Measurements from ENCODE around the gene FBXL4.

FBXL4 gene

DNA sequence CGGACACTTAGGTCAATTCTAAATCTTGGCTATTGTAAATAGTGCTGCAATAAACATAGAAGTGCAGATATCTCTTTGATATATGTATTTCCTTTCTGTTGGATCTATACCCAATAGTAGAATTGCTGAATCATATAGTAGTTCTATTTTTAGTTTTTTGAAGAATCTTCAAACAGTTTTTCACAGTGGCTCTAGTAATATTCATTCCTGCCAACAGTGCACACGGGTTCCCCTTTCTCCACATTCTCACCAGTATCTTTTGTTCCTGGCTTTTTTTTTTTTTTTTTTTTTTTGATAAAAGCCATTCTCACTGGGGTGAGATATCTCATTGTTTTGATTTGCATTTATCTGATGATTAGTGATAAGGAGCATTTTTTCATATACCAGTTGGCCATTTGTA lies 1.8 kb upstream of the FBXL4 start:
- ATAC-seq, result no peak
- TF ChIP-seq ARNTL (CRISPR knock-in tag; IDR thresholded peaks at IDR 0.05; ENCODE audit: borderline replicate concordance, low read depth) (no peak), TCF4 (CRISPR knock-in tag; IDR thresholded peaks at IDR 0.05; ENCODE audit: borderline replicate concordance) (no peak), ZFP30 (CRISPR knock-in tag; IDR thresholded peaks at IDR 0.05) (no peak), TOX (CRISPR knock-in tag; IDR thresholded peaks at IDR 0.05; ENCODE audit: borderline replicate concordance) (no peak), GLIS3 (CRISPR knock-in tag; IDR thresholded peaks at IDR 0.05) (no peak), RARB (CRISPR knock-in tag; IDR thresholded peaks at IDR 0.05) (no peak), ESRRG (CRISPR knock-in tag; IDR thresholded peaks at IDR 0.05) (no peak), OSR1 (CRISPR knock-in tag; IDR thresholded peaks at IDR 0.05) (no peak), BACH2 (CRISPR knock-in tag; IDR thresholded peaks at IDR 0.05; ENCODE audit: borderline replicate concordance) (no peak)

DNA sequence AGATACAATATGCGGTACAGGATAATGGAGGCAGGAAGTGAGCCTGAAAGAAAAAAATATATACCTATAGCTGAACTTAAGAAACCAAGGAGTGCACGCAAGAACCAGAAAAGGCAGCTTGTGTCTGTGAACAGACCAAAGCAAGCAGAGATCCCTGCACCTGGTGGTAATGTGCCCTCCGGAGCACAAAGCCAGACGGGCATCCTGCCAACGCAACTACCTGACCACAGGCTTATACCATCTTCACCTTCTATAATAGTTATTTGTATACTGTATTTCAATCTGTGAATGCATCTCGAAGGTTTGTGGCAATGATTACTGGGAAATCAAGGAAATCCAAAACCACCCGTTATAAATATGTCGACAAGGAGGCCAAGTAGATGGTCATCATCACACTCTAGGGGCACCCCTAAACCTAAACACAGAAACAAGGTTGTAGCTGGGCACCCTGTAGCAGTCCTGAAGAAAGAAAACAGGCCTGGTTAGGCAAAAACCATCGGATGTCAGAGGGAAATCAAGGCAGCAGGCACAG lies 801 bp downstream of the FBXL4 start:
- ATAC-seq, result peak; percentile 44
- TF ChIP-seq SNAI2 (CRISPR knock-in tag; IDR thresholded peaks at IDR 0.05), result no peak
- TF ChIP-seq, protein P1, sequence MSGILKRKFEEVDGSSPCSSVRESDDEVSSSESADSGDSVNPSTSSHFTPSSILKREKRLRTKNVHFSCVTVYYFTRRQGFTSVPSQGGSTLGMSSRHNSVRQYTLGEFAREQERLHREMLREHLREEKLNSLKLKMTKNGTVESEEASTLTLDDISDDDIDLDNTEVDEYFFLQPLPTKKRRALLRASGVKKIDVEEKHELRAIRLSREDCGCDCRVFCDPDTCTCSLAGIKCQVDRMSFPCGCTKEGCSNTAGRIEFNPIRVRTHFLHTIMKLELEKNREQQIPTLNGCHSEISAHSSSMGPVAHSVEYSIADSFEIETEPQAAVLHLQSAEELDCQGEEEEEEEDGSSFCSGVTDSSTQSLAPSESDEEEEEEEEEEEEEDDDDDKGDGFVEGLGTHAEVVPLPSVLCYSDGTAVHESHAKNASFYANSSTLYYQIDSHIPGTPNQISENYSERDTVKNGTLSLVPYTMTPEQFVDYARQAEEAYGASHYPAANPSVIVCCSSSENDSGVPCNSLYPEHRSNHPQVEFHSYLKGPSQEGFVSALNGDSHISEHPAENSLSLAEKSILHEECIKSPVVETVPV (CRISPR knock-in tag; IDR thresholded peaks at IDR 0.05), result no peak

DNA sequence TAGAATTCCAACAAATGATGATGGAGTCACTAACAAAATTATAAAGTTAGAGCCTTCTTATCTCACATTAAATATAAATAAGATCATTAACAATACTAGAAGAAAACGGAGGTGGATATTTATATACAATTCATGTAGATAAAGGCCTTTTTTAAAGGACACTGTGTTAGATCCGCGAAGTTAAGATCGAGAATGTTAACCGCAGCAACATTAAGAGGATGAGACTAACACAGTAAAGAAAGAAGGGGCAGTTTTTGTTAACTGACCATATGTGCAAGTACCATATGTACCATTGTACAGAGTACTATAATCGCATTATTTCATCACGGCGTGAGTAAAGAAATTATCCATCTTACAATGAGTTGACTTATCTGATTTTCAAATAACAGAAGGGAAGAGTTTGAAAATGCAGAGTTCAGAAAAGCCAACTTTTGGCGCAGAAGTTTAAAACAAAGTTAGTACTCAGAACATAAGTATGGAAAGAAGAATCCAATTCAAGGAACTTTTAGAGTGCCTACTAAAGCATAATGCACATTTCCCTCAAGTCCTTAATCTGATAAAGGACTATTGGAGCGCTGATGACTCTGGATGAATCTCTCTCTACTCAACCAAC lies 1.4 kb downstream of the FBXL4 start:
- ATAC-seq, result peak; percentile 3; the same call in 1 of the 3 replicates
- TF ChIP-seq TCF4 (CRISPR knock-in tag; IDR thresholded peaks at IDR 0.05; ENCODE audit: borderline replicate concordance) (no peak), ISL1 (CRISPR knock-in tag; IDR thresholded peaks at IDR 0.05) (no peak), CSDC2 (CRISPR knock-in tag; IDR thresholded peaks at IDR 0.05) (no peak), ESRRG (CRISPR knock-in tag; IDR thresholded peaks at IDR 0.05) (no peak), TOX (CRISPR knock-in tag; IDR thresholded peaks at IDR 0.05; ENCODE audit: borderline replicate concordance) (no peak), SNAI2 (CRISPR knock-in tag; IDR thresholded peaks at IDR 0.05) (no peak), ZNF565 (CRISPR knock-in tag; conservative IDR thresholded peaks at IDR 0.05; ENCODE audit: low read depth) (no peak), ZC3H10 (CRISPR knock-in tag; IDR thresholded peaks at IDR 0.05) (no peak), GLIS3 (CRISPR knock-in tag; IDR thresholded peaks at IDR 0.05) (no peak), ARNTL (CRISPR knock-in tag; IDR thresholded peaks at IDR 0.05; ENCODE audit: borderline replicate concordance, low read depth) (no peak)
- TF ChIP-seq, protein P1 (CRISPR knock-in tag; IDR thresholded peaks at IDR 0.05), result no peak
- TF ChIP-seq, protein P2, sequence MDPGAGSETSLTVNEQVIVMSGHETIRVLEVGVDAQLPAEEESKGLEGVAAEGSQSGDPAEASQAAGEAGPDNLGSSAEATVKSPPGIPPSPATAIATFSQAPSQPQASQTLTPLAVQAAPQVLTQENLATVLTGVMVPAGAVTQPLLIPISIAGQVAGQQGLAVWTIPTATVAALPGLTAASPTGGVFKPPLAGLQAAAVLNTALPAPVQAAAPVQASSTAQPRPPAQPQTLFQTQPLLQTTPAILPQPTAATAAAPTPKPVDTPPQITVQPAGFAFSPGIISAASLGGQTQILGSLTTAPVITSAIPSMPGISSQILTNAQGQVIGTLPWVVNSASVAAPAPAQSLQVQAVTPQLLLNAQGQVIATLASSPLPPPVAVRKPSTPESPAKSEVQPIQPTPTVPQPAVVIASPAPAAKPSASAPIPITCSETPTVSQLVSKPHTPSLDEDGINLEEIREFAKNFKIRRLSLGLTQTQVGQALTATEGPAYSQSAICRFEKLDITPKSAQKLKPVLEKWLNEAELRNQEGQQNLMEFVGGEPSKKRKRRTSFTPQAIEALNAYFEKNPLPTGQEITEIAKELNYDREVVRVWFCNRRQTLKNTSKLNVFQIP (CRISPR knock-in tag; IDR thresholded peaks at IDR 0.05; ENCODE audit: borderline replicate concordance, low read depth), result no peak

DNA sequence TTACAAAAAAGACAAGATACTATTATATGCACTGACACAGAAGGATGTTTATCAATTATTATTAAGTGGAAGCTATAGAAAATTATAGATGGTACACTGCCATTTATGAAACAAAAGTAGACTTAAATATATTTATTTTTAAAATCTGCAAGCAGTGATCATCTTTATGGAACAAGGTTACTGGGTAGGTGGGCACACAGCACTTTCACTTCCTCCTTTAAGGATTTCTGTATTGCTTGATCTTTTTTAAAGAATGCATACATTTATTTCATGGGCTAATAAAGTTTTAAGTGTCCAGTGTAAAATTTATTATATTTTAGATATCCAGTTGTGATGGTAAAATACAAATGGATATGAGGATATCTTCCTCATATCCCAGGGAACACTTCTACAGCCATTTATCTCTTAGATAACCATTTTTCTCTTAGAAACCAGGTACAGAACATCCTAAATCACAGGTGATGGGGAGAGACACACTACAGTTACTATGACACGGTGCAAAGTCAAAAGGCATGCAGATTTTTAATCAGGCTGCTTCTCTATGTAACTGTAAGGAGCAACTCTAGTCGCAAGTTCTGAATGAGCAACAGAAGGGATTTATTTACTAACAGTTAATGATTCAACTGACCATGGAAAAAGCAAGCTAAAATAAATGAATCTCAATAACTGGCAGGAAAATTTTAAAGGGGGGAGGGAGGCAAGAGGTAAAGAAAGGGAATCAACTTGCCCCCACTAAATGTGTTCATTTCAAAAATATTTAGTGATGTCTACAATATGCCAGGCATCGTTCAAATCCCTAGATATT lies 2.2 kb downstream of the FBXL4 start:
- no peak for ATAC-seq
- TF ChIP-seq BACH2 (CRISPR knock-in tag; IDR thresholded peaks at IDR 0.05; ENCODE audit: borderline replicate concordance), result no peak
- TF ChIP-seq CSDC2 (CRISPR knock-in tag; IDR thresholded peaks at IDR 0.05), result no peak
- TF ChIP-seq ZFP3 (CRISPR knock-in tag; IDR thresholded peaks at IDR 0.05), result no peak
- TF ChIP-seq TCF4 (CRISPR knock-in tag; IDR thresholded peaks at IDR 0.05; ENCODE audit: borderline replicate concordance), result no peak
- TF ChIP-seq ZNF565 (CRISPR knock-in tag; conservative IDR thresholded peaks at IDR 0.05; ENCODE audit: low read depth), result no peak
- TF ChIP-seq, protein P2 (CRISPR knock-in tag; IDR thresholded peaks at IDR 0.05; ENCODE audit: borderline replicate concordance, low read depth), result no peak
- TF ChIP-seq ZNF8 (CRISPR knock-in tag; IDR thresholded peaks at IDR 0.05), result no peak
- TF ChIP-seq ESRRG (CRISPR knock-in tag; IDR thresholded peaks at IDR 0.05), result no peak
- TF ChIP-seq, protein P1 (CRISPR knock-in tag; IDR thresholded peaks at IDR 0.05), result no peak
- no peak for TF ChIP-seq ZC3H10 (CRISPR knock-in tag; IDR thresholded peaks at IDR 0.05)
- no peak for TF ChIP-seq PPARA (CRISPR knock-in tag; IDR thresholded peaks at IDR 0.05; ENCODE audit: borderline replicate concordance)
- TF ChIP-seq ZFP30 (CRISPR knock-in tag; IDR thresholded peaks at IDR 0.05), result no peak
- TF ChIP-seq ZNF70 (CRISPR knock-in tag; IDR thresholded peaks at IDR 0.05), result no peak
